ENCODE measurements around the gene GNAI3.

GNAI3 gene

DNA sequence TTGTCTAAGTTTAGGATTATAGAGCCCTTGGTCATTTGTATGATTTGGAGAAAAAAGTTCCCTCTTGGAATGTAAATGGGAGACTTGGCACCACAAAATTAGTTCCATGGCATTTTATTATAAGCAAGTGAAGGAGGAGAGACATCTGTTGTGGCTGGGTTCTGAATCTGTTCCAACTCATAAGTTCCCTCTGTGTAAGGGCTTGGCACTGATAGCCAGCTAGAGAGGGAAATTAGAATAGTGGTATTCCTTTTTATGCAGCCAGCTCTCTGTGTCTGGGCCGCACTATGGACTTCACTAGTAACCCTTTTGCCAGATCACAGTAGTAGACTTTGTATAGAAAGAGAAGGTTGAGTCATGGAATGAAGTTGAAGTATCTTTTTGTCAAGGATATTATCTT is 31.1 kb downstream of the GNAI3 start:
- TF ChIP-seq, protein P1, sequence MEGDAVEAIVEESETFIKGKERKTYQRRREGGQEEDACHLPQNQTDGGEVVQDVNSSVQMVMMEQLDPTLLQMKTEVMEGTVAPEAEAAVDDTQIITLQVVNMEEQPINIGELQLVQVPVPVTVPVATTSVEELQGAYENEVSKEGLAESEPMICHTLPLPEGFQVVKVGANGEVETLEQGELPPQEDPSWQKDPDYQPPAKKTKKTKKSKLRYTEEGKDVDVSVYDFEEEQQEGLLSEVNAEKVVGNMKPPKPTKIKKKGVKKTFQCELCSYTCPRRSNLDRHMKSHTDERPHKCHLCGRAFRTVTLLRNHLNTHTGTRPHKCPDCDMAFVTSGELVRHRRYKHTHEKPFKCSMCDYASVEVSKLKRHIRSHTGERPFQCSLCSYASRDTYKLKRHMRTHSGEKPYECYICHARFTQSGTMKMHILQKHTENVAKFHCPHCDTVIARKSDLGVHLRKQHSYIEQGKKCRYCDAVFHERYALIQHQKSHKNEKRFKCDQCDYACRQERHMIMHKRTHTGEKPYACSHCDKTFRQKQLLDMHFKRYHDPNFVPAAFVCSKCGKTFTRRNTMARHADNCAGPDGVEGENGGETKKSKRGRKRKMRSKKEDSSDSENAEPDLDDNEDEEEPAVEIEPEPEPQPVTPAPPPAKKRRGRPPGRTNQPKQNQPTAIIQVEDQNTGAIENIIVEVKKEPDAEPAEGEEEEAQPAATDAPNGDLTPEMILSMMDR (conservative IDR thresholded peaks at IDR 0.05; ENCODE audit: low read depth, low read length) = no peak
- H3K4me3 ChIP-seq (ENCODE audit: low read depth, low read length) = no peak overlapping the region
- DNase-seq (ENCODE audit: low read depth) = no peak

DNA sequence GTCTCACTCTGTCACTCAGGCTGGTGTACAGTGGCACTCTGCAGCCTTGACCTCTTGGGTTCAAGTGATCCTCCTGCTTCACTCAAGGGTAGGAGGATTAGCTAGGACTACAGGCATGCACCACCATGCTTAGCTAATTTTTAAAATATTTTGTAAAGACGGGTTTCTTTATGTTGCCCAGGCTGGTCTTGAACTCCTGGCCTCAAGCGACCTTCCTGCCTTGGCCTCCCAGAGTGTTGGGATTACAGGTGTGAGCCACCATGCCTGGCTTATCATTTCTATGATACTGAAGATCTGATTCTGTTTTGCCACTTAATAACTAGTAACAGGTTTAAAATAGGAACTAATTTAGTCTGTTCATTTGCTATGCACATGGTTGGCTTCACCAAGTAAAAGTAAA is 33.6 kb downstream of the GNAI3 start:
- no peak for DNase-seq (ENCODE audit: low read depth)
- TF ChIP-seq, protein P1 (conservative IDR thresholded peaks at IDR 0.05; ENCODE audit: low read depth, low read length) = no peak
- no peak overlapping the region for H3K4me3 ChIP-seq (ENCODE audit: low read depth, low read length)

DNA sequence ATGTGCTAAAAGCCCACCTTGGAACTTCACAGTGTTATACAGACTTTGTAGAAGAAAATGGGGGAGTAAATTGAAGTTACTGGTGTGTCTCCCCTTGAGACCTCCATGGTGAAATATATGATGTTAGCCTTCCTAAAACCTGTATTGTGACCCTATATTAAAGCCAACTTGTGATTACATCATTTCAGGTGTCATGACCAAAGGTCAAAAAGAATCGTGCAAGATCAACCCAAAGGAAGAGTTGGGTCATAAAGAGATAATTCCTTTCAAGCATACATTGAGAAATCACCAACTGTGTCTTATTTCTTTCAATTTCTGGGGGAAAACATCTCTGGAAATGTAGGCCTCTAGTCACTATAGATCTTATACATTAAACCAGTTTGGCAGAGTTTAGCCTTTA is 36.4 kb downstream of the GNAI3 start:
- DNase-seq (ENCODE audit: low read depth) = no peak
- TF ChIP-seq, protein P1 (conservative IDR thresholded peaks at IDR 0.05; ENCODE audit: low read depth, low read length) = no peak
- no peak overlapping the region for H3K4me3 ChIP-seq (ENCODE audit: low read depth, low read length)

DNA sequence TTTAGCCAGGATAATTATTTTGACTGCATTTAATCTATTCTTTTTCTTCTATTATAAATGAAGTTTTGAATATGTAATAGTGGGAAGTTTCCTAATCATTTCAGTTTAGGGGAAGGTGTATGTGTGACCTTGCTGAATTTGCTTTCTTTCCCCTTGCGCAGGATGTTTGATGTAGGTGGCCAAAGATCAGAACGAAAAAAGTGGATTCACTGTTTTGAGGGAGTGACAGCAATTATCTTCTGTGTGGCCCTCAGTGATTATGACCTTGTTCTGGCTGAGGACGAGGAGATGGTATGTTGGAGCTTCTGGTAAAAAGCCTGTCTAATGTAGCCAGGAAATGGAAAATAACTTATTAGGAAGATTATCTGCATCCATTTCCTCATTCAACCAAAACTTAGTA is 37.6 kb downstream of the GNAI3 start:
- no peak for DNase-seq (ENCODE audit: low read depth)
- TF ChIP-seq, protein P1 (conservative IDR thresholded peaks at IDR 0.05; ENCODE audit: low read depth, low read length) = no peak

DNA sequence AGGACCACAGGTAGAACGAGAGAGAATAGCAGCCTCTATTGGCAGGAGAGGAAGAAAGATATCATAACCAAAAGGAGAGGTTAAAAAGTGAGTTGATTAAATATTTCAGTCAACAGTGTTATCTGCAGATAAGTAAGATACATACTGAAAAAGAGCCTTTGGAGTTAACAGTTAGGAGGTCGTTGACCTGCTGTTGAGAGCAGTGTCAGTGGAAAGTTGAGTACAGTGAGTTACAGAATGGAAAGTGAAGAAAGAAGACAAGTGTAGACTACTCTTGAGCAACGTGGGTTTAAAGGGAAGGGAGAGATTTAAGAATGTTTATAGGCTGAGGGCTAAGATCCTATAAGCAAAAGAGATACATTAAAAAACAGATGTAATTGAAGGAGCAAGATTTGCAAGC is 40.8 kb downstream of the GNAI3 start:
- TF ChIP-seq, protein P1 (conservative IDR thresholded peaks at IDR 0.05; ENCODE audit: low read depth, low read length) = no peak
- DNase-seq (ENCODE audit: low read depth) = no peak
- H3K4me3 ChIP-seq (ENCODE audit: low read depth, low read length) = no peak overlapping the region

More for the DNA sequence above, 37.6 kb downstream of the GNAI3 start:
- no peak overlapping the region for H3K4me3 ChIP-seq (ENCODE audit: low read depth, low read length)

DNA sequence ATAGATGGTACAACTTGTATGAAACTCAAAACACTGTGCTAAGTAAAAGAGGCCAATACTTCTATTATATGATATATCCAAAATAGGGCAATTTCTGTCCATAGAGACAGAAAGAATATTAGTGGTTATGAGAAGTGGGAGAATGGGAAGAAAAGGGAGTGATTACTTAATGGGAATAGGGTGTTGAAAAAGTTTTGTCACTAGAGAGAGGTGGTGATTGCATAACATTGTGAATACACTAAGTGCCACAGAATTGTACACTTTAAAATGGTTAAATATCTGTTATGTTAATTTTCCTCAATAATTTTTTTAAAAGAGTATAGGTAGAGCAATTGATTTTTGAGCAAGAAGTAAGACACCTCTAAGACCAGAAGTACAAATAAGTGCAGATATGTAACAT is 41.3 kb downstream of the GNAI3 start:
- DNase-seq (ENCODE audit: low read depth) = no peak
- H3K4me3 ChIP-seq (ENCODE audit: low read depth, low read length) = no peak overlapping the region
- TF ChIP-seq, protein P1 (conservative IDR thresholded peaks at IDR 0.05; ENCODE audit: low read depth, low read length) = no peak

DNA sequence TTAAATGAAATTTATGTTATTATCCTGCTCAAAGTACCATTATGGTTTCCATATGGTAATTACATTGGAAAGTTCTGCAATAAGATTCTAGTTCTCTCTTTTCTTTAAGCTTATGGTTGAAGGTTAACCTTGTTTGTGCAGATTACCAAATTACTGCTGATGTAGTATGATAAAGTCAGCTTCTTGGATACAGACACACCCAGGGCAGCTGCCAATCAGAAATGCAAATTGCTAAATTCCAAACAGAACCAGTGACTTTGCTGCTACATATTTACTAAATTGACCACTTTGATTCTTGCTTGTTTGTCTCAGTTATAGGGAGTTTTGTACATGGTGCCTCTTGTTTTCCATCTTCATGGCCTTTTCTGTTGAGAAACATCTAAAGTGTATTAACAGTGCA is 44.5 kb downstream of the GNAI3 start:
- no peak overlapping the region for H3K4me3 ChIP-seq (ENCODE audit: low read depth, low read length)
- TF ChIP-seq, protein P1 (conservative IDR thresholded peaks at IDR 0.05; ENCODE audit: low read depth, low read length) = no peak
- no peak for DNase-seq (ENCODE audit: low read depth)
